HL-60 (cell line): Measurements from ENCODE around the gene S100PBP.

Experiments used
- GABPA ChIP-seq: IDR thresholded peaks from 2 replicates; pipeline ENCODE4 v1.6.1; 2012; ENCODE audit warnings: low read depth
- POLR2AphosphoS5 ChIP-seq: IDR thresholded peaks from 2 replicates; pipeline ENCODE4 v1.6.1; 2012; ENCODE audit warnings: low read depth
- SPI1 ChIP-seq: IDR thresholded peaks from 2 replicates; pipeline ENCODE4 v1.6.1; 2012; ENCODE audit warnings: low read depth, mild to moderate bottlenecking, borderline replicate concordance
- TF ChIP-seq, protein P1 (sequence below): IDR thresholded peaks from one replicate; pipeline ENCODE4 v1.5.1; 2011; ENCODE audit warnings: low read length, control low read depth, inconsistent platforms; ENCODE audit not compliant: insufficient read depth
- TF ChIP-seq, protein P2 (sequence below): IDR thresholded peaks from 2 replicates; pipeline ENCODE4 v1.6.1; 2012; ENCODE audit warnings: low read depth; ENCODE audit not compliant: insufficient replicate concordance

DNA sequence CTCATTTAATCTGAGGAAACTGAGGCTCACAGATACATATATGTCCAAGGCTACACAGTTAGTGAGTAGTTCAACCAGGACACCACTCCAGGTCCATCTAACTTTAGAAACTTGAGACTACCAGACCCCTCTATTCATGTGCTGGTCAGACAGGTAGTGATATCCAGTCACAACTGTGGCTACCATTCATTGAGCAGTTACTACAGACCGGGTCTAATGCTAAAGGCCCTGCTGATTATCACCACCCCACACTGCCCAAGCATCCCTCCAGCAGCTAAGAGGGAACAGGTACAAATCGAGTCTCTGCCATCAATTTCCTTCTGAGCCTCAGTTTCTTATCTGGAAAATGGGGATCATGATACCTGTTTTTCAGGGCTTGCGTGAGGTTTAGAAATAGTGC lies 74.2 kb downstream of the S100PBP start:
- TF ChIP-seq, protein P1, sequence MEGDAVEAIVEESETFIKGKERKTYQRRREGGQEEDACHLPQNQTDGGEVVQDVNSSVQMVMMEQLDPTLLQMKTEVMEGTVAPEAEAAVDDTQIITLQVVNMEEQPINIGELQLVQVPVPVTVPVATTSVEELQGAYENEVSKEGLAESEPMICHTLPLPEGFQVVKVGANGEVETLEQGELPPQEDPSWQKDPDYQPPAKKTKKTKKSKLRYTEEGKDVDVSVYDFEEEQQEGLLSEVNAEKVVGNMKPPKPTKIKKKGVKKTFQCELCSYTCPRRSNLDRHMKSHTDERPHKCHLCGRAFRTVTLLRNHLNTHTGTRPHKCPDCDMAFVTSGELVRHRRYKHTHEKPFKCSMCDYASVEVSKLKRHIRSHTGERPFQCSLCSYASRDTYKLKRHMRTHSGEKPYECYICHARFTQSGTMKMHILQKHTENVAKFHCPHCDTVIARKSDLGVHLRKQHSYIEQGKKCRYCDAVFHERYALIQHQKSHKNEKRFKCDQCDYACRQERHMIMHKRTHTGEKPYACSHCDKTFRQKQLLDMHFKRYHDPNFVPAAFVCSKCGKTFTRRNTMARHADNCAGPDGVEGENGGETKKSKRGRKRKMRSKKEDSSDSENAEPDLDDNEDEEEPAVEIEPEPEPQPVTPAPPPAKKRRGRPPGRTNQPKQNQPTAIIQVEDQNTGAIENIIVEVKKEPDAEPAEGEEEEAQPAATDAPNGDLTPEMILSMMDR, result no peak
- TF ChIP-seq POLR2AphosphoS5, result no peak
- TF ChIP-seq, protein P2, sequence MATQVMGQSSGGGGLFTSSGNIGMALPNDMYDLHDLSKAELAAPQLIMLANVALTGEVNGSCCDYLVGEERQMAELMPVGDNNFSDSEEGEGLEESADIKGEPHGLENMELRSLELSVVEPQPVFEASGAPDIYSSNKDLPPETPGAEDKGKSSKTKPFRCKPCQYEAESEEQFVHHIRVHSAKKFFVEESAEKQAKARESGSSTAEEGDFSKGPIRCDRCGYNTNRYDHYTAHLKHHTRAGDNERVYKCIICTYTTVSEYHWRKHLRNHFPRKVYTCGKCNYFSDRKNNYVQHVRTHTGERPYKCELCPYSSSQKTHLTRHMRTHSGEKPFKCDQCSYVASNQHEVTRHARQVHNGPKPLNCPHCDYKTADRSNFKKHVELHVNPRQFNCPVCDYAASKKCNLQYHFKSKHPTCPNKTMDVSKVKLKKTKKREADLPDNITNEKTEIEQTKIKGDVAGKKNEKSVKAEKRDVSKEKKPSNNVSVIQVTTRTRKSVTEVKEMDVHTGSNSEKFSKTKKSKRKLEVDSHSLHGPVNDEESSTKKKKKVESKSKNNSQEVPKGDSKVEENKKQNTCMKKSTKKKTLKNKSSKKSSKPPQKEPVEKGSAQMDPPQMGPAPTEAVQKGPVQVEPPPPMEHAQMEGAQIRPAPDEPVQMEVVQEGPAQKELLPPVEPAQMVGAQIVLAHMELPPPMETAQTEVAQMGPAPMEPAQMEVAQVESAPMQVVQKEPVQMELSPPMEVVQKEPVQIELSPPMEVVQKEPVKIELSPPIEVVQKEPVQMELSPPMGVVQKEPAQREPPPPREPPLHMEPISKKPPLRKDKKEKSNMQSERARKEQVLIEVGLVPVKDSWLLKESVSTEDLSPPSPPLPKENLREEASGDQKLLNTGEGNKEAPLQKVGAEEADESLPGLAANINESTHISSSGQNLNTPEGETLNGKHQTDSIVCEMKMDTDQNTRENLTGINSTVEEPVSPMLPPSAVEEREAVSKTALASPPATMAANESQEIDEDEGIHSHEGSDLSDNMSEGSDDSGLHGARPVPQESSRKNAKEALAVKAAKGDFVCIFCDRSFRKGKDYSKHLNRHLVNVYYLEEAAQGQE, result no peak
- TF ChIP-seq SPI1, result no peak
- TF ChIP-seq GABPA, result no peak
